GM18498 (cell line): ENCODE data around the gene AP2A2.

Source experiments
- ATAC-seq: cut with Tn5 transposase; IDR thresholded peaks from one replicate; pipeline ENCODE4 v1.9.1; 2021; ENCODE audit warnings: mild to moderate bottlenecking, moderate library complexity; ENCODE audit not compliant: unreplicated experiment

AP2A2 gene

GRCh38 chr11:898540-899190 is 27.0 kb upstream of the AP2A2 start:
- ATAC-seq: no peak

GRCh38 chr11:899724-900123 is 25.9 kb upstream of the AP2A2 start:
- ATAC-seq: no peak

- no peak for ATAC-seq
Measured at GRCh38 chr11:900545-900944, 25.1 kb upstream of the AP2A2 start.

GRCh38 chr11:901452-902061 is 24.1 kb upstream of the AP2A2 start:
- no peak for ATAC-seq

GRCh38 chr11:904380-904779 is 21.3 kb upstream of the AP2A2 start:
- no peak for ATAC-seq

GRCh38 chr11:905952-906351 is 19.7 kb upstream of the AP2A2 start:
- no peak for ATAC-seq

- ATAC-seq: no peak
Measured at GRCh38 chr11:907668-908067, 18.0 kb upstream of the AP2A2 start.

GRCh38 chr11:908273-908672 is 17.4 kb upstream of the AP2A2 start:
- no peak for ATAC-seq

- no peak for ATAC-seq
Measured at GRCh38 chr11:909406-909805, 16.3 kb upstream of the AP2A2 start.

- ATAC-seq: peak; percentile 12
Measured at GRCh38 chr11:910044-910588, 15.6 kb upstream of the AP2A2 start.

- peak; percentile 90 for ATAC-seq
Measured at GRCh38 chr11:910589-911030, 15.1 kb upstream of the AP2A2 start, which contains the start of gene CHID1. Gene CHID1 (minus strand): TSS chr11:910810. CDS start chr11:904816, 5,994 bp downstream.

GRCh38 chr11:911031-911889 is 14.4 kb upstream of the AP2A2 start:
- ATAC-seq: peak; percentile 31

GRCh38 chr11:911890-912219 is 13.8 kb upstream of the AP2A2 start:
- no peak for ATAC-seq

- ATAC-seq: no peak
Measured at GRCh38 chr11:912266-912665, 13.4 kb upstream of the AP2A2 start.

- no peak for ATAC-seq
Measured at GRCh38 chr11:913043-913442, 12.6 kb upstream of the AP2A2 start.

GRCh38 chr11:914204-914603 is 11.5 kb upstream of the AP2A2 start:
- ATAC-seq: no peak

GRCh38 chr11:914747-915501 is 10.7 kb upstream of the AP2A2 start:
- no peak for ATAC-seq

- ATAC-seq: no peak
Measured at GRCh38 chr11:917426-917825, 8.2 kb upstream of the AP2A2 start.

GRCh38 chr11:921921-922678 is 3.6 kb upstream of the AP2A2 start:
- ATAC-seq: no peak
